Endothelial cell (in vitro differentiated cells): ENCODE results near the gene CFAP57. TPM values are rescaled to one million over a fixed set of nuclear protein-coding genes. Genes with fewer than 3 reads are reported as not detected.

ENCODE experiments used
- DNase-seq: peaks from one replicate; pipeline ENCODE4 v3.0.0; 2021; ENCODE audit warnings: low spot score
- H3K27ac Mint-ChIP-seq: one replicate; pipeline ENCODE4 v1.8.0; 2021; ENCODE audit warnings: mixed read lengths, inconsistent platforms; ENCODE audit not compliant: unreplicated experiment
- H3K27me3 Mint-ChIP-seq: one replicate; pipeline ENCODE4 v1.8.0; 2021; ENCODE audit warnings: mild to moderate bottlenecking, moderate library complexity, mixed read lengths, inconsistent platforms; ENCODE audit not compliant: unreplicated experiment
- H3K36me3 Mint-ChIP-seq: one replicate; pipeline ENCODE4 v1.8.0; 2021; ENCODE audit warnings: mild to moderate bottlenecking, low read depth, mixed read lengths, inconsistent platforms; ENCODE audit not compliant: unreplicated experiment
- H3K4me1 Mint-ChIP-seq: one replicate; pipeline ENCODE4 v1.8.0; 2021; ENCODE audit warnings: mild to moderate bottlenecking, mixed read lengths, inconsistent platforms; ENCODE audit not compliant: unreplicated experiment
- H3K4me3 Mint-ChIP-seq: one replicate; pipeline ENCODE4 v1.8.0; 2021; ENCODE audit warnings: mild to moderate bottlenecking, mixed read lengths, inconsistent platforms; ENCODE audit not compliant: unreplicated experiment
- H3K9me3 Mint-ChIP-seq: one replicate; pipeline ENCODE4 v1.8.0; 2021; ENCODE audit warnings: mixed read lengths, inconsistent platforms; ENCODE audit not compliant: unreplicated experiment
- CTCF ChIP-seq: fragments of 200-600 bp; sonication (generic); IDR thresholded peaks from one replicate; pipeline ENCODE4 v1.5.0; 2021; ENCODE audit warnings: antibody characterized with exemption; ENCODE audit not compliant: unreplicated experiment
- total RNA-seq: library from RNA; stranded (reverse); fragmentation: NEBNext Ultra II Directional; extraction: Animal tissue kit (Norgen Biotek cat#: 25700); gene quantifications from one replicate; pipeline ENCODE4 v1.2.1, GENCODE V29; 2021; ENCODE audit not compliant: unreplicated experiment

CFAP57 gene
- total RNA-seq, 1 donor from 2014 or later, result 0.49 TPM

- H3K27me3 Mint-ChIP-seq, result peaks cover 19% of the 10 kb centered on the region
- peaks cover 5% of the 10 kb centered on the region for H3K9me3 Mint-ChIP-seq
- TF ChIP-seq CTCF, result no peak
- peak; percentile 38 for DNase-seq
- H3K4me3 Mint-ChIP-seq, result peak overlapping the region; percentile 5
- peaks cover 13% of the 10 kb centered on the region for H3K36me3 Mint-ChIP-seq
- H3K4me1 Mint-ChIP-seq, result peaks cover 34% of the 10 kb centered on the region
- H3K27ac Mint-ChIP-seq, result no peak overlapping the region
These were observed 102.1 kb downstream of the CFAP57 start for GRCh38 chr1:43274125-43274803.

DNA sequence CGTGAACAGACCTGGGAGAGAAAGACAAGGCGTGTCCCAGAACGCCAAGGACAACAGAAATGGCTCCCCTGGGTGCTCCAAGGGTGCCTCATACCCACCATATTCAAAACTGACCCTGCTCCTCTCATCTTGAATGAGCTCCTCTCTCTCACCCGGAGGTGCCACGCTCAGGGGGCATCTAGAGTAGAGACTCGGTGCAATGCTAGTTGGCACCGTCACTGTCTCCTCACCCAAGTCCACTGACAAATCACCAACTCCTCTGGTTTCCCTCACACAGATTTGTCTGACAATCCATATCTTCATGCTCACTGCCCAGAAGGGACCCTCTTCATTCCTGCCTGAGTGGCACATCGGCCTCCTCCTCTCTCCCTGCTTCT is 102.7 kb downstream of the CFAP57 start:
- no peak for DNase-seq
- peaks cover 5% of the 10 kb centered on the region for H3K9me3 Mint-ChIP-seq
- H3K4me3 Mint-ChIP-seq, result peak overlapping the region; percentile 2
- peaks cover 13% of the 10 kb centered on the region for H3K36me3 Mint-ChIP-seq
- H3K27me3 Mint-ChIP-seq, result peaks cover 19% of the 10 kb centered on the region
- peak overlapping the region; percentile 59 for H3K27ac Mint-ChIP-seq
- H3K4me1 Mint-ChIP-seq, result peaks cover 29% of the 10 kb centered on the region
- no peak for TF ChIP-seq CTCF

DNA sequence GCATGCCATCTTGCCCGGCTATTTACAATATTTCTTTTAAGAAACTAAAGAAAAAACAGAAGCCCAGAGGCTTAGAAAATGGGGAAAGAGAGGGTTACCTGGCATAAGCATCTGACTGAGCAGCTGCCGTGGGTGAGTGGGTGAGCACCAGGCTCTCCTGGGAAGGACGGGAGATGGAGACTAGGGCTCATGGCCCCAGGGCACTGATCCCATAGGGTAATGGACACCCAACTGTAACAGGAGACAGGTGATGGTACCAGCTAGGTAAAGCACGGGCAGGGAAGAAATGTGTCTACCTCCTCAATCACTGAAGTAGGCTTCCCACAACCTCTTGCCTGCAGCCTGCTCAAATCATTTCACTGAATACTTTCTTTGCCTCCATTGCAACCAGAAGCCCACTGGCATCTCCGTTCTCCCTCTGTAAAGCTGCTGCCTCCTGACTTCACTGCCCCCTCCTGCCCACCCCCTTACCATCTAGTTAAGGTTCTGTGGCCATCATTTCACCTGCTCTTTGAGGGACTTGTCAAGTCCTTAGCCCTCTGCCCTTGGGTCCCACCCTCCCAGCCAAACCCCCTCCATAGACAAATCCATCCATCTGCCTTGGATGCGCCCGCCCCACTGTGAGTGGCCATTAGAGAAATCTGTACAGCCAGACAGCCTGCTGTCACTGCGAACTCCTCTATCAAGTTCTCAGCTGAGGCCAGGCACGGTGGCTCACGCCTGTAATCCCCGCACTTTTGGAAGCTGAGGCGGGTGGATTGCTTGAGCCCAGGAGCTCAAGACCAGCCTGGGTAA is 103.9 kb downstream of the CFAP57 start:
- no peak for DNase-seq
- Mint-ChIP-seq H3K27me3 (peaks cover 21% of the 10 kb centered on the region), H3K4me3 (no peak overlapping the region), H3K4me1 (peaks cover 23% of the 10 kb centered on the region), H3K9me3 (peaks cover 5% of the 10 kb centered on the region), H3K36me3 (peaks cover 13% of the 10 kb centered on the region), H3K27ac (no peak overlapping the region)
- no peak for TF ChIP-seq CTCF

- H3K27ac Mint-ChIP-seq, result no peak overlapping the region
- peaks cover 20% of the 10 kb centered on the region for H3K27me3 Mint-ChIP-seq
- DNase-seq, result no peak
- H3K4me3 Mint-ChIP-seq, result no peak overlapping the region
- H3K9me3 Mint-ChIP-seq, result peaks cover 2% of the 10 kb centered on the region
- H3K36me3 Mint-ChIP-seq, result peaks cover 11% of the 10 kb centered on the region
- H3K4me1 Mint-ChIP-seq, result peaks cover 17% of the 10 kb centered on the region
- TF ChIP-seq CTCF, result no peak
These were observed 104.5 kb downstream of the CFAP57 start for GRCh38 chr1:43276673-43277072.
